ENCODE data around the gene TMEM131L.
"Not testable (repeated sequence)": the region's sequence is repeated elsewhere in the genome, so short reads cannot be mapped to it uniquely, and the experiment has no call there.

Gene TMEM131L

DNA sequence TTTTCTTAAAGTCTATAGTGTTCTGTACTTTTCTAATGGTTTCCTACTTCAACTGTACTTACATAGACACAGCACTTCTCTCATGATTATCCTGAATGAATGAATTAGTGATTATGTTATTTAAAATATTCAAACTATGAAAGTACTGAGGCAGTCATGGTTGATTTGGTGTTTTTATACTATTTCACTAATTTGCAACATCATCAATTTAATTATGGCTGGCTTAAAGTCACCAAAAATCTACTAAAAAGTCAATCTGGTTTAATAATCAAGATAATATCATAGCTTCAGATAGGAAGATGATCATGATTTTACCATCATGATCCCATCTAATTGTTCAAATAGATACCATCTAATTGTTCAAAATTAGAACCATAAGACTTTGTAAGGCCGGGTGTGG lies 16.8 kb upstream of the TMEM131L start:
- no peak for DNase-seq (ENCODE audit: low read depth)

DNA sequence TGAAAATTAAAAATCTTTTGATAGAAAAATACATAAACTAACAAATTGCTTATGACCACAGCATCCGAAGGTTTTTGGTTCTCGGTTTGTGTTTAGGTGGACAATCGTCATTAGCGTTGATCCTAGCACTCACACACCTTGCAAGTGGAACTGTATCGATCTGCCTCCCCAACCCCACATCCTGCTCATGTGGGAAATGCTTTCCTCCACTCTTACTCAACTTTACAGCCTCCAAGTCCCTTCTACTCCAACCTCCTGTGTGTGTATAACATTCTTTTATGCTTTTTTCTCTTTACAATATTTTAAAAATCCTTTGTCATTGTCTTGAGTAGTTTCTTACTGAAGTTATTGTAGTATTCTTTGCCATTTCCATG lies 15.6 kb upstream of the TMEM131L start:
- DNase-seq (ENCODE audit: low read depth): no peak

DNA sequence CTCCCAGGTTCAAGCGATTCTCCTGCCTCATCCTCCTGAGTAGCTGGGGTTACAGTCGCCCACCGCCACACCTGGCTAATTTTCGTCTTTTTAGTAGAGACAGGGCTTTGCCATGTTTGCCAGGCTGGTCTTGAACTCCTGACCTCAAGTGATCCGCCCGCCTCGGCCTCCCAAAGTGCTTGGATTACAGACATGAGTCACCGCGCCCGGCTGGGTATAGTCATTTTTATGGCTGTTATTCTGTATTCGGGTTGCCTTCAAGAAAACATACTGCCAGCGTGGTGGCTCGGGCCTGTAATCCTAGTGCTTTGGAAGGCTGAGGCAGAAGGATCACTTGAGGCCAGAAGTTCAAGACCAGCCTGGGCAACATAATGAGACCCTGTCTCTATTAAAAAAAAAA lies 15.0 kb upstream of the TMEM131L start:
- not testable (repeated sequence) for DNase-seq (ENCODE audit: low read depth)

DNA sequence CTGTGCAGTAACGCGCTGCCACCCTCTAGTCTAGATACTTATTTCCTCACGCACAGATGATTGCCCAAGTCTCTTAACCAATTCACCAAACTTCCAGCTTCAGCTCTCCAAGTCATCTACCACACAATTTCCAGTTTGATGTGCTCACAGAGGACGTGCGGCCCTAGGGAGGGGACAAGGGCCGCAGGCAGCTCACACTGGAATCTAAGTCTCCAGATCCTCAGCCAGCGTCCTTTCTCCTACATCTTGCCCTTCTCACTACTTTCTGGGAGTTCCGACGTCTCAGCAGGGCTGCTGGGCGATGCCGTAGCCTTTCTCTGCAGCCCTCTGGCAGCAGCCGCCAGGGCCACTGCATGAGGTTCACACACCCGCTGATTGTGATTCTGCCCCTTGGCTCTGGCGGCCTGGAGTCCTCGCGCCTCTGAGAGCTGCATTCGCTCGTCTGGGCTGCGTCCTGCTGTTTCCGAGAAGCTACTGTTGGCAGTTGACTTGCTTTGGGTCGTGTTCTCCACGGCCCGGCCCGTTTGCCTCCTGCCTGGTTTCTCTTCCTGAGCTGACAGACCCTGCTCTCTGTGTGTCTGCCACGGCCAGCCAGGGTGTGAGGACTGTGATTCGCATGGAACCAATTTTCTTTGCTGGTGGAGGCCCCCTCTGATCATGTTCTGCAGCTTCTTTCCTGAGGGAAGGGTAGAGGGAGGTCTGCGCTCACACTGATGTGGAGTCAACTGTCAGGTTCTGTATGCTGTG lies 14.1 kb upstream of the TMEM131L start:
- no peak for DNase-seq (ENCODE audit: low read depth)

DNA sequence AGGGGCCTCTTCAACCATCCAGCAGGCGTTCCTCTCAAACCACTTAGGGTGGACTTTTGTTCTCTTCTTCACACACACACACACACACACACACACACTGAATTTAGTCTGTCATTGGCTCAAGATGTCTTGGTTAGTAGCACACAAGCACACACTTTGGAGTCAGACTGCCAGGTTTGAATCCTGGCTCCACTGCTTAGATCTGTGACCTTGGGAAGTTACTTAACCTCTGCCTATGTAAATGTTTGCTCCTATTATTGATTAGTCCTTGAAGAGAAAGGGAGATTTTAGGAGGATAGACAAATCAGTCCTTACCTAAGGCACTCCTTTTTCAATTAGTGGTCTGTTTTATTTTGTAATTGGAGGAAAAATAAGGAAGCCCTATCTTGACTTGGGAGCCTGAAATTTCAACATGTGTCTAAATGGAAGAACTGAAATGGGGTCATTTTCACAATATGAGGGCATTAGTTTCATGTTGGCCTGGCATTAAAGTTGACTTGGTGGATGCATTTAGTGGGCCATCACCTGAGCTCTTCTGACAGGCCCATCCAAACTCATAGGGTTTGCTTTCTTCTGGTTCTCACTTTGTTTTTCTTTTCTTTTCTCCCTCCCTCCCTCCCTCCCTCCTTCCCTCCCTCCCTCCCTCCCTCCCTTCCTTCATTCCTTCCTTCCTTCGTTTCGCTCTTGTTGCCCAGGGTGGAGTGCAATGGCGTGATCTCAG lies 13.3 kb upstream of the TMEM131L start:
- no peak for DNase-seq (ENCODE audit: low read depth)

DNA sequence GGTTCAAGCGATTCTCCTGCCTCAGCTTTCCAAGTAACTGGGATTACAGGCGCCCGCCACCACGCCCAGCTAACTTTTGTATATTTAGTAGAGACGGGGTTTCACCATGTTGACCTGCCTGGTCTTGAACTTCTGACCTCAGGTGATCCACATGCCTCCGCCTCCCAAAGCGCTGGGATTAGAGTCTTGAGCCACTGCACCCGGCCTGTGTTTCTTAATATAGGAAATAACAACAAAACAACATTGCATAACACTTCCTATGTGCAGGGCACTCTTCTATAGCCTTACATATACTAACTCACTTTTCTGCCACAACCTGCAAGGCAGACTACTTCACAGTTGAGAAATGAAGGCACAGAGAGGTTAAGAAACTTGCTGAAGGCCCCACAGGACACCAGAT lies 12.8 kb upstream of the TMEM131L start:
- DNase-seq (ENCODE audit: low read depth): no peak

DNA sequence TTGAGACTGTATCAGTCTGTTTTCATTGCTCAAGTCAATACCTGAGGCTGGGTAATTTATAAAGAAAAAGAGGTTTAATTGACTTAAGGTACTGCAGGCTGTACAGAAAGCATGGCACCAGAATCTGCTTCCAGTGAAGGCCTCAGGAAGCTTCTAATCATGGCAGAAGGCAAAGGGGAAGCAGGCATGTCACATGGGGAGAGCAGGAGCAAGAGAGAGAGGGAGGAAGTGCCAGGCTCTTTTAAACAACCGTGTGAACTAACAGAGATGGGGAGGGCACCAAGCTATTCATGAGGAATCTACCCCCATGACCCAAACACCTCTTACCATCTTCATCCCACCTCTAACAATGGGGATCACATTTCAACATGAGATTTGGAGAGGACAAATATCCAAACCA lies 7.2 kb upstream of the TMEM131L start:
- no peak for DNase-seq (ENCODE audit: low read depth)

DNA sequence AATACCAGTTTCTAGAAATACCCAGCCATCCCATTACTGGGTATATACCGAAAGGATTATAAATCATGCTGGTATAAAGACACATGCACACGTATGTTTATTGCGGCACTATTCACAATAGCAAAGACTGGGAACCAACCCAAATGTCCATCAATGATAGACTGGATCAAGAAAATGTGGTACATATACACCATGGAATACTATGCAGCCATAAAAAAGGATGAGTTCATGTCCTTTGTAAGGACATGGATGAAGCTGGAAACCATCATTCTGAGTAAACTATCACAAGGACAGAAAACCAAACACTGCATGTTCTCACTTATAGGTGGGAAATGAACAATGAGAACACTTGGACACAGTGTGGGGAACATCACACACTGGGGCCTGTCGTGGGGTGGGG lies 4.6 kb upstream of the TMEM131L start:
- not testable (repeated sequence) for DNase-seq (ENCODE audit: low read depth)

DNA sequence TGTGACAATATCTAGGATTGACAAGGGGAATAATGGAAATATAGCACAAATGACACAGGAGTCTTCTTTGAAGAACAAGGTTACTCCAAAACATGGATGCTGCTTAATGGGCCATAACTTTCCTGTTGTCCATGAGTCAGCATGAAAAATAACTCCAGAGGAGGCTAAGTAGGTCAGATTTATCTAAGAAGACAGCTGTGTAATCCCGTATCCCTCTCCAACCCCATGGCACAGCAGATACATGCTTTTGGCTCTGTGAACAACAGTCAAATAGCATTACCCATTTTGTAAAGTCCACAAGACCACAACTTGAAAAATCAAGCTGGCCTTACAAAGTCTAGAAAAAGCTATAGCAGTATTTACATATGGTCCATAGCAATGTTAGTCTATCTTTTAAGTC lies 2.1 kb upstream of the TMEM131L start:
- no peak for DNase-seq (ENCODE audit: low read depth)

DNA sequence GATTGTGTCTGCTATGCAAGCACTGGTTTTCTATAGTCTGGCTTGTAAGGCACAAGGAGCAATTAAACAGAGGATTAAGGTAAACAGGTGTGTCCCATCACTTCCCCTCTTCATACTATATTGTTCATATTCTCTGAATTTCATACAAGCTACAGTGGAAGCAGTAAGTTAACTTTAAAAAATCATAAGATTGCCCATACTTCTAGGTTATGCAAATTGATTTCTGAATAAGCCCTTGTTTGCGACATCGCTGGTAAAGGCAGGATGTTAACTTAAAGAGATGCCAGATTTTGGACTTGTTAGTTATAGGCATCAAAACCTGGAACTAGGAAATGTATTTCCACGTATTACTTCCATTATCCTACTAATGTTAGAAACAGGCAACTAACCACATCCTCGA lies 1.0 kb upstream of the TMEM131L start:
- no peak for DNase-seq (ENCODE audit: low read depth)

DNA sequence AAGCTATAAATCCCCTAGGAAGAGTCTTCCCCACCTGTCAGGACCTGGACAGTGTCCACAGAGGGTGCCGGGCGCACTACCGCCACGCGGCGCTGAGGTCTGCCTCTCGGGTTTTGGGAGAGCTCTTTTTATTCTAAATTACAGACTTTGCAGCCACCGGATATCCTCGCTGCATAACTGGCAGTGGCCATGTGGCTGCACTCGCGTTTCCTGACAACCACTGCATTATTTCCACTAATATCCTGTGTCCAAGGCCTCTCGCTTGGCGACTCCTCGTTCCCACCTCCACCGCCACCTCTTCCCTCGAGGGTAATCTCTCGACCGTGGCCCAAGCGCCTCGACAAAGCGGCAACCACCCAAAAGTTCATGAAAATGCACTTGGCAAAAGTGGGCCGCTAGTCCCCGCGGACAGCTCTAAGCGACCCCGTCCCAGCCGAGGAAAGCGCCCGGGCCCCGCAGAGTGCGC lies 512 bp upstream of the TMEM131L start:
- DNase-seq (ENCODE audit: low read depth): no peak

DNA sequence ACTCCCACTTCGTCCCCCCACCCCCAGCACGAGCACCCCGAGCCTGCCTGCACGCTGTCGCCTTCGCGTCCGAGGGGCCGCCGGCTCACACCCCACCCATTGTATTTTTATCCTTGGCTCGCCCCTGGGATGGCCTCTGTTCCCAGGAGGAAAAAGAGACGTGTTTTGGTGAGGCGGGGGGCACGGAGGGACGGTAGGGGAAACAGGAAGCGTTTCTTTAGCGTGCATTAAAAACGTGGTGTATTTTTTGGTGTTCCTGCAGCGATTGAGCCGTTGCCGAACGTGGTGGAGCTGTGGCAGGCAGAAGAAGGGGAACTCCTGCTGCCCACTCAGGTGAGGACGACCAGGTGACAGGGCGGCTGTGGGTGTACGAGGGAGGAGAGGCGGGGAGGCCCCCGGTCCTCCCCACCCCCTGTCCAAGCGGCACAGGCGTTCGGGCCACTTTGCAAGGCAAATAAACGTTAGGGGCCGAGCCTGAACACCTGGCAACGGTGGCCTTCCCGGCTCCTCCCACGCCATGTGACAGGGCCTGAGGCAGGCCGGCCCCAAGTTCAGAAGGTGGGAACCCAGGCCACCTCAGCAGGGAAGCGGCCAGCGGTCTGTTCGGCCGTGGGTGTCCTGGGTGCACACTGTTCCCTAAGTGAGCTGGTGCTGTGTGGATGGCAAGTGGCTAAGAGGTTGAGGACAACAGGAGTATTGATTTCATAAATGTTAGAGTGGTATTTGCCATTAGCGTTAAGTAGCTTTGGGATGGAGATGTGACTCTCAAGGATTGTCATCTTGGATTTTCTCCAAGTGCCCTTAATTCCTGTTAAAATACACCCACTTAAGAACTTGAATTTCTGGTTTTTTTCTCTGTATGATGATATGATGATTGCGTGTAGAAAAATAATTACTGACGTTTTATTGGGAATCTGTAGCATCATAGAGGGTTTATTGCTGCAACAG lies 1.1 kb downstream of the TMEM131L start:
- DNase-seq (ENCODE audit: low read depth): no peak

DNA sequence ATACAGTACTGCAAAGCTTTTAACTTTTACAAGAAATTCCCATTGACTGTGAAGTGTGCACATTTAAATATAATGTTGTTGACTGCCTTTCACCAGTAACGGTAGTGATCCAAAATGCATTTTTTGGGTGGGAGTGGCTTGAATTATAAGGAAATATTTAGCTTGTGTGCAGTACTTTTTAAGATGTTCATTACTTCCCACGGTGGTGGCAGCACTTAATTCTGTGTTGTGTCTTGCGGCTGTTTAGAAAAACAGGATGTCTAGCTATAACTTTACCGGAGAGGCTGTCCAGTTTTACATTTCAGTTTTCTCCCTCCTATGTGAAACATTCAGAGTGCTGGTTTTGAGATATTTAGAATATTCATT lies 1.7 kb downstream of the TMEM131L start:
- DNase-seq (ENCODE audit: low read depth): no peak

DNA sequence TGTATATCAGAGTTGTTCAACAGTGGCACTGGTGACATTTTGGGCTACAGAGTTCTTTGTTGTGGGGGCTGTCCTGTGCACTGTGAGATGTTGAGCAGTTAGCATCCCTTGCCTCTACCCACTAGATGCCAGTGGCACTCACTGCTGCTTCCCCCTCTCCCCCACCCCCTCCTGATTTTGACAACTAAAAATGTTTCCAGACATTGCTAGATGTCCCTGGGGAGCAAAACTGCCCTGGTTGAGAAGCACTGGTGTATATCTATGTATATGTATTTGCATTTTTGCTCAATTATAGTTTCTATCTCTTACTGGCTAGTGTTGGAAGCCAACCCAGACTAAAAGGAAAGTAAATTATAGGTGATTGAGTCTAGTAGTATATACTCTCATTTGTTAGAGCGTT lies 2.4 kb downstream of the TMEM131L start:
- DNase-seq (ENCODE audit: low read depth): no peak

DNA sequence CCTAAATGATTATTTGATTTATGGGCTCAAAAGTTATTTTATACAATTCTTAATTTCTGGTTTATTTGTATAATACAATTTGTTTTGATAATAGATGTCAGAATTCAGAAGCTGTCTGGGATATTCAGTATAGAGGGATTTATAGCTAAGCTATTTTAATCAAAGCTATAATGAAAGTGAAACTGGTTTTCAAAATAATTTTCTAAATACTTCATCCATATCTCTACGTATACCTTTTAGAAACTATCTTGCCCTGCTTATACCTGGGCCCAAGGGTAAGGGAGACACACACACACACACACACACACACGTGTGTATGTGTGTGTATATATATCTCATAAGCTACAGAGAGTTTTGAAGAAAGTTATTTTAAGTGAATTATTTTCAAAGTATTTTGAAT lies 2.9 kb downstream of the TMEM131L start:
- no peak for DNase-seq (ENCODE audit: low read depth)

DNA sequence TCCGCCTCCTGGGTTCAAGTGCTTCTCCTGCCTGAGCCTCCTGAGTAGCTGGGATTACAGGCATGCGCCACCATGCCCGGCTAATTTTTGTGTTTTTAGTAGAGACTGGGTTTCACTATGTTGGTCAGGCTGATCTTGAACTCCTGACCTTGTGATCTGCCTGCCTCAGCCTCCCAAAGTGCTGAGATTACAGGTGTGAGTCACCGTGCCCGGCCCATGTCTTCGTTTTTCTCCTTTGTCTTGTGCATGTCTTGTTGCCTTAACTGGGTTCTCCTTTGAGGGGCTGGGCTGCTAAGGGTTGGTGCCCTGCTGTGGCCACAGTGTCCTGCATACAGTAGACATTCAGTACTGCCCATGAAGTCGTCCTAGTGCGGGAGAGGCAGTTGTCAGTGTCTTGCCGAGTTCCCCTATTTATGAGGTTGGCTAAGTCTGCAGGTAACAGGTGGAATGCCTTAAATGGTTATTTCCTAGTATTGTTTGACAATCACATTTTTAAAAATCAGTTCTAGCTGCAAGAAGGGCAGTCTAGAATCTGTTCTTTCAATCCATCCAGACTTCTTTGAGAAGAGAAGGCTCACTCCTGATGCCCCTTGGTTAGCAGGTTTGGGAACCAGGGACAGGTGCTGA lies 5.0 kb downstream of the TMEM131L start:
- DNase-seq (ENCODE audit: low read depth): not testable (repeated sequence)

DNA sequence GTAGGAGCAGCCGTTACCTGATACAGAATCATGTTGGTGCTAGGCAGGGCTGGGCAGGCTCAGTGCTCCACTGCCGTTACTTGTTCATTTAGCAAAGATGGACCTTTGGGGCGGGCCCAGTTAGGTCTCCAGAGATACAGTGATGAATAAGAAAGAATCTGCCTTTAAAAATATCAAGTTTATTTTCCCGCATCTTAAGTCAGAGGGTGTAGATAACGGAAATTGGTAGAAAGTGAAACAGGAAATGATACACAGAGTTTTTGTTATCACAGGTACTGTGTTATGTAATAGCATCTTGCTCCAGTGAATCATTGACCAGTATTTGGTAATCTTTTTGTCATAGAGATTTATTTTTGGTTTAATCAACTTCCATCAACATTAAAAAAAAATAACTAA lies 5.5 kb downstream of the TMEM131L start:
- no peak for DNase-seq (ENCODE audit: low read depth)

DNA sequence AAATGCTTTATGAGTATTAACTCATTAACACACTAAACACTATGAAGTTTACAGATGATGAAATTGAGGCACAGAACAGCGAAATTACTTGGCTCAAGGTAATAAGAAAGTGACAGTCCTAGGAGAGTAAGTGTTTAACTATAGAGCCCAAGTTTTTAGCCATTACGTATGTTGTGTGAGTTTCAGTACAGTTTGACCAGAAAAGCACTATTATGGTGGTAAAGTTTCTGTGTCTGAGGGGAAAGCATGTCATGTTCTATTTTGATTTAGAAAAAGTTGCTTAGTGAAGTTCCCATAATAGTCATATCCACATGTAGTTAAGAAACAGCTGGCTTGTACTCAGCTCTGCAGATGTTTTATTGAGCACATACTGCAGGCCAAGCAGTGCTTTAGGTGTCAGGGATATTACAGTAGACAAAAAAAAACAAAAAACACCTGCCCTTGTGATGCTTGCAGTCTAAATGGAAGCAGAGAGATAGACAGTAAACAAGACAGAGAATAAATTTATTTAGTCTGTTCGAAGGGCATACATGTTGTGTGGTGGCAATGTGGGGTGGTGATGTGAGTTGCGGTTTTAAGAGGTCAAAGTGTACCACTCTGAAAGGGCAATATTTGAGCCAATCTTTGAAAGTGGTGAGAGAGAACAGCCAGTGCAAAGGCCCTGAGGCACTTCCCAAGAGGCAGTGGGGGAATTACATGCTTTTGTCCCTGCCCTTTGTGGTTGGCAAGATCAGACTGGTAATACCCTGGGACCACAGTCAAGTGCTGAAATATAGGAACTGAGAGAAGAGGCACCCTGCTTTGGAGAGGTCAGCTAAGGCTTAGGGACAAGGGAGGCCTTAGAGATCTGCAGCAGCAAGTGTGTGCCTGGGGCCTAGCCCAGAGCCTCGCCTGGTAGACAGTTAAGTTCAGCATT lies 6.2 kb downstream of the TMEM131L start:
- no peak for DNase-seq (ENCODE audit: low read depth)

DNA sequence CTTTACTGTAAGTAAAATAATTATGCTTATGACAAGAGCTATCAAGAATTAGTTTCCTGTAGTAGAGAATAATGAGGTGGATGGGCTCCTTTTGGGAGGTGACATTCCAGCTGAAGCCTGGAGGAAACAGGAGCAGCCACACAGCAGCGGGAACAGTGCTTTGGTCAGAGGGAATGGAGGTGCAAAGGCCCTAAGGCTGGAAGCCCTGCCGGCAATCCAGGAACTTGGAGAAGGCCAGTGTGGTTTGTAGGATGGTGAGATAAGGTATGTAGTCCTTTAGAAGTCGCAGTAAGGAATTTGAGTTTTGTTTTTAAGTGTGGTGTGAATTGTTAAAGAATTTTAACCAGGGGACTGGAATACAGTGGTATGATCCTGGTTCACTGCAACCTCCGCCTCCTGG lies 8.1 kb downstream of the TMEM131L start:
- no peak for DNase-seq (ENCODE audit: low read depth)

DNA sequence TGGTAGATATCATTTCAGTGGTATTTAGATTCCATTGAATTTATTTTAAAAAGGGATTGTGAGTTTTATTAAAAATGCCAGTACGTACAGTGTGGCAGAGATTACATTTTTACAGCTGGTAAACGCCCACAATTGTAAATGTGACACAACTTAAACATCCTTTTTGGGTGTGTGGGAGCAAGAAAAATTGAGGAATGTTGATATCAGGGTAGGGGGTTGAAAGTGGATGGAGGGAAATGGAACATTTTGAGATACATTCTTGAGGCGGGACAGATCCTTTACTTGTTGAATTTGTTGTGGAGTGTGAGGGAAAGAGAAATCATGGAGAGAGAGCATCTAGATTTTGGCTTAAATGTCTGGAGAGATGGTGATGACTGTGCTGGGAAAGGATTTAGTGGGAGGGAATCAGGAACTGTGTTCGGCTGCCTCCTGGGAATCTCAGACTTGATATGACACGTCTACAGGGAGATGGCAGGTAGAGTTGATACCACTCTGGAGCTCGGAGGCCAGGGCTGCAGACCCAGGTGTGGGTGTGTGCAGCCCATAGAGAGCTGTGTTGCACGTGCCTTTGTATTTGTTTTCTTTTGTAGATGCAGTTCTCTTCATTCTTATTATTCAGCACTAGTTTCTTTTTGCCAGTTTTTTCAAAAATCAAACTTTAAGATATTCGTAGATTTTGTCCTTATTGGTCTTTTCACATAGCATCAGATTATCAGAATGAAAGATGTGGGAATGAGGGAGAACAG lies 10.8 kb downstream of the TMEM131L start:
- DNase-seq (ENCODE audit: low read depth): no peak

All from stimulated activated CD8-positive, alpha-beta memory T cell treated with anti-CD3 and anti-CD28 coated beads, Interleukin-12 subunit alpha, Interleukin-12 subunit beta, amount 100 ng/mL, for 1 hour (primary cell).